ENCODE results near the gene TSPYL2.

TSPYL2 gene

GRCh38 chrX:53084043-53084570 is 1.9 kb downstream of the TSPYL2 start:
- H3K4me1 ChIP-seq = peaks cover 10% of the 10 kb centered on the region
- no peak overlapping the region for H3K9ac ChIP-seq
- no peaks in the 10 kb centered on the region for H3K9me3 ChIP-seq (ENCODE audit: control insufficient read depth, low read length)
- no peaks in the 10 kb centered on the region for H3K27me3 ChIP-seq (ENCODE audit: control insufficient read depth, insufficient read depth, low read length)
- H3K27ac ChIP-seq = no peak overlapping the region
- H3K36me3 ChIP-seq (ENCODE audit: control insufficient read depth, insufficient read depth, low read length) = no peaks in the 10 kb centered on the region
- peaks cover 2% of the 10 kb centered on the region for H3K79me2 ChIP-seq
- no peak for TF ChIP-seq CTCF (IDR thresholded peaks at IDR 0.05)
- no peak overlapping the region for H3K4me2 ChIP-seq (ENCODE audit: low read length)
- H2AFZ ChIP-seq = no peak overlapping the region
- no peak overlapping the region for H3K4me3 ChIP-seq (ENCODE audit: low read depth, low read length)

GRCh38 chrX:53084863-53085262 is 2.7 kb downstream of the TSPYL2 start:
- H3K27ac ChIP-seq = no peak overlapping the region

GRCh38 chrX:53085661-53086229 is 3.6 kb downstream of the TSPYL2 start:
- H3K27ac ChIP-seq = peak overlapping the region; percentile 61
- no peak for TF ChIP-seq CTCF (IDR thresholded peaks at IDR 0.05)
- H3K4me1 ChIP-seq = peaks cover 16% of the 10 kb centered on the region
- no peak overlapping the region for H3K4me3 ChIP-seq (ENCODE audit: low read depth, low read length)
- H3K27me3 ChIP-seq (ENCODE audit: control insufficient read depth, insufficient read depth, low read length) = no peaks in the 10 kb centered on the region
- no peak overlapping the region for H3K4me2 ChIP-seq (ENCODE audit: low read length)
- no peak overlapping the region for H2AFZ ChIP-seq
- peaks cover 2% of the 10 kb centered on the region for H3K79me2 ChIP-seq
- H3K36me3 ChIP-seq (ENCODE audit: control insufficient read depth, insufficient read depth, low read length) = no peaks in the 10 kb centered on the region
- H3K9me3 ChIP-seq (ENCODE audit: control insufficient read depth, low read length) = no peaks in the 10 kb centered on the region
- no peak overlapping the region for H3K9ac ChIP-seq

More at GRCh38 chrX:53084863-53085262, 2.7 kb downstream of the TSPYL2 start:
- Histone ChIP-seq H3K36me3 (ENCODE audit: control insufficient read depth, insufficient read depth, low read length) (no peaks in the 10 kb centered on the region), H3K4me3 (ENCODE audit: low read depth, low read length) (no peak overlapping the region), H2AFZ (no peak overlapping the region), H3K4me2 (ENCODE audit: low read length) (no peak overlapping the region), H3K4me1 (peaks cover 15% of the 10 kb centered on the region), H3K79me2 (peaks cover 2% of the 10 kb centered on the region), H3K9me3 (ENCODE audit: control insufficient read depth, low read length) (no peaks in the 10 kb centered on the region), H3K27me3 (ENCODE audit: control insufficient read depth, insufficient read depth, low read length) (no peaks in the 10 kb centered on the region), H3K9ac (no peak overlapping the region)
- TF ChIP-seq CTCF (IDR thresholded peaks at IDR 0.05) = no peak

- Histone ChIP-seq H3K27me3 (ENCODE audit: control insufficient read depth, insufficient read depth, low read length) (no peaks in the 10 kb centered on the region), H3K4me3 (ENCODE audit: low read depth, low read length) (no peak overlapping the region), H3K4me2 (ENCODE audit: low read length) (no peak overlapping the region), H3K4me1 (peaks cover 16% of the 10 kb centered on the region), H3K79me2 (peaks cover 2% of the 10 kb centered on the region), H3K9ac (no peak overlapping the region), H2AFZ (no peak overlapping the region), H3K27ac (peak overlapping the region; percentile 62), H3K9me3 (ENCODE audit: control insufficient read depth, low read length) (no peaks in the 10 kb centered on the region), H3K36me3 (ENCODE audit: control insufficient read depth, insufficient read depth, low read length) (no peaks in the 10 kb centered on the region)
- TF ChIP-seq CTCF (IDR thresholded peaks at IDR 0.05) = no peak
These were observed 4.3 kb downstream of the TSPYL2 start for GRCh38 chrX:53086464-53086863.

GRCh38 chrX:53087388-53087831 is 5.2 kb downstream of the TSPYL2 start:
- Histone ChIP-seq H3K4me1 (peaks cover 16% of the 10 kb centered on the region), H3K27ac (peak overlapping the region; percentile 86), H3K4me3 (ENCODE audit: low read depth, low read length) (no peak overlapping the region), H3K36me3 (ENCODE audit: control insufficient read depth, insufficient read depth, low read length) (no peaks in the 10 kb centered on the region), H2AFZ (no peak overlapping the region), H3K9ac (no peak overlapping the region), H3K27me3 (ENCODE audit: control insufficient read depth, insufficient read depth, low read length) (no peaks in the 10 kb centered on the region), H3K79me2 (peaks cover 2% of the 10 kb centered on the region), H3K4me2 (ENCODE audit: low read length) (no peak overlapping the region), H3K9me3 (ENCODE audit: control insufficient read depth, low read length) (no peaks in the 10 kb centered on the region)
- no peak for TF ChIP-seq CTCF (IDR thresholded peaks at IDR 0.05)

Data from parathyroid adenoma (tissue), 2 donors.